ENCODE results near the gene GSTM4. TPM values are rescaled to one million over a fixed set of nuclear protein-coding genes. Genes with fewer than 3 reads are reported as not detected.
"Not testable (repeated sequence)": the region's sequence is repeated elsewhere in the genome, so short reads cannot be mapped to it uniquely, and the experiment has no call there.

The GSTM4 gene
- total RNA-seq, 1 experiment from 2014 or later, result 21.7 TPM

DNA sequence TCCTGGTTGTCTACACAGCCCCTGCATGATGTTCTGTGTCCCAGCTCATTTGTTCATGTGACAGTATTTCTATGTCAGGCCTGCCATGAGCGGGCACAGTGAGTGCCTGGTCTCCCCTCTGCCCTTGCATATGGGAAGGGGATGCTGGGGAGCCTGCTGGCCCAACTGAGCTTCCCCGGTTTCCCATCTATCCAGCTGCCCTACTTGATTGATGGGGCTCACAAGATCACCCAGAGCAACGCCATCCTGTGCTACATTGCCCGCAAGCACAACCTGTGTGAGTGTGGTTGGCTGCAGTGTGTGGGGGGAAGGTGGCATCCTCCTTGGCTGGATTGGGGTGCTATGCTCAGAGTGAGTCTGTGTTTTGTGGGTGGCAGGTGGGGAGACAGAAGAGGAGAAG is 1.5 kb downstream of the GSTM4 start:
- no peak for DNase-seq (ENCODE audit: low read depth)
- in situ Hi-C loops (cut with HindIII; ENCODE audit: low pct_unique_long_range_greater_than_20kb, low sequenced_read_pairs), result no loop called here

DNA sequence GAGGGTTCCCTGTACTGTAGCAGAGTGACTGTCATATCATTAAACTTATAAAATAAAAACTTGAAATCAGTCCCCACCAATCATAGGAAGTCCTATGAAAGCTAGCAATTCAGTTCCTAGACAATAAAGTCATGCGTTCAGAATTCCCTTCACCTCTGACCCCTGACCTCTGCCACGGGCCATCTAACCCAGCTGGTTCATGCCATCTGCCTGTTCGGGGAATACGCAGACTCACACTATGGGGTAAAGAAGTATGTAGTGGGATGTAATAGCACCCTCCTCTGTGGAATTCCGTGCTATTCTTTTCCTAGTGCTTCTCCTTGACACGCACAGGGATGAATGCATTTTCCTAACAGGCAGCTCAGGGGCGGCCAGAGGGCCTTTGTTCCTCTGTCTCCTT is 2.1 kb downstream of the GSTM4 start:
- no peak for DNase-seq (ENCODE audit: low read depth)

DNA sequence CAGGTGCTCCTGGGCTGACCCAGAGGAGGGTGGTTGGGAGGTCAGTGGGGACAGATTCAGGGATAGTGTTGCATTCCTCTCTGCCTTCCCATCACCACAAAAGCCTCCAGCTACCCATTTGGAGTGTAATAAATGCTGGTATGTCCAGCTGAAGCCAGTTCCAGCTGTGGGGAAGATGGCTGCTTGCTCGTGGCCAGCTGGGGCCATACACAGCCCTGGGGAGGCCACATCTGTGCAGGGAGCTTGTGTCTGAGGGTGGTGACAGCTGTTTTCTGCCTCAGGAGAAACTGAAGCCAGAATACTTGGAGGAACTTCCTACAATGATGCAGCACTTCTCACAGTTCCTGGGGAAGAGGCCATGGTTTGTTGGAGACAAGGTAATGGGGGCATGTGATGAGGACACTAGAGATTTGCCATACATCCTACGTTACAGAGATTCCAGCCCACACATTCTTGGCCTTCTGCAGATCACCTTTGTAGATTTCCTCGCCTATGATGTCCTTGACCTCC is 2.7 kb downstream of the GSTM4 start:
- peak; percentile 6 for DNase-seq (ENCODE audit: low read depth)
- in situ Hi-C loops (cut with HindIII; ENCODE audit: low pct_unique_long_range_greater_than_20kb, low sequenced_read_pairs), result no loop called here

More for the DNA sequence above, 2.1 kb downstream of the GSTM4 start:
- in situ Hi-C loops (cut with HindIII; ENCODE audit: low pct_unique_long_range_greater_than_20kb, low sequenced_read_pairs), result no loop called here

DNA sequence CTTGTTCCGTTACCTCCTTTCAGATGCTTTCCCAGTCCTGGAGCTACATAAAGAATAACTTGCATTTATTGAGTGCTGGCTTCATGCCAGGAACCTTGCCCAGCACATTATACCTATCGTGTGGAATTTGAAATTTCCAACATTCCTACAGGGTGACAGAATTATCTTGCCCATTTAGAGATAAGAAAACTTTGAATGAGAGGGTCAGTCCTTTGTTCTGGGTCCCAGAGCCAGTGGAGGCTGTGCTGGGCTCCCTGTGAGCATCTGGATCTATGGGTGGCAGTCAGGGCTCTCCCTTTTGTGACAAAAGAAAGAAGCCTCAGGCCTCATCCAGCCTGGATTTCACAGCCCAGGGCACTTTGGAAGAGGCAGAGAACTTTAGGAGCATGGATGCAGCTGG is 3.2 kb downstream of the GSTM4 start:
- DNase-seq (ENCODE audit: low read depth), result peak; percentile 8
- in situ Hi-C loops (cut with HindIII; ENCODE audit: low pct_unique_long_range_greater_than_20kb, low sequenced_read_pairs), result no loop called here

DNA sequence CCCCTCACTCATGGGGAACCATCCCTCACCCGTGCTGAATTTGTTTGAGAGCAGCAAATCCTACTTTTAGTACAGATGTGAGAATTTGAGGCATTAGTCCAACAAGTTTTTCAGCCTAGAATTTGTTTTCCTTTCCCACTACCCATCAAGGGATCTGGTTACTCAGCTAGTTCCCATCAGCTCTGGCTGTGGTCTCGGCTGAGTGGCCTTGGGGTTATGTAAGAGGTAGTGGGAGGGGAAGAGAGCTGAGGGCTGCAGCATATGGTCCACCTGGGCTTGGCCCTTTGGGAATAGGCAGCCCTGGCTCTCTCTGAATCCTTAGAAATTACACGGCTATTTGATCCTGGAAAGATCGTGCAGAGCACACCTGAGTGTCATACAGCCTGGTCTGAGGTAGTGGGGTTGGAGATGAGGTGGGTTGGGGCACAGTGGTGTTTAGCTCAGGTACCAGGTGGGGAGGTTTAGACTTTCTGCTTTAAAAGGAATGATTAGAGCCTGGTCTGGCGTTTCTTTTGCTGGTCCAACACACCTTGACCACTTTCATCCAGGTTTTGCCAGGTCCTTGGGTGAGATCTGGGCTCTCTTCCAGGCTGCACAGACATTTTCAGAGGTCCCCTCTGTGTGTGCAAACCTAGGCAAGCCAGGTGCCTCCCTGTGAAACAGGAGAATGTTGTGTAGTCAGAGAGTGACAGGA is 4.2 kb downstream of the GSTM4 start:
- DNase-seq (ENCODE audit: low read depth), result peak; percentile 23
- in situ Hi-C loops (cut with HindIII; ENCODE audit: low pct_unique_long_range_greater_than_20kb, low sequenced_read_pairs), result no loop called here

DNA sequence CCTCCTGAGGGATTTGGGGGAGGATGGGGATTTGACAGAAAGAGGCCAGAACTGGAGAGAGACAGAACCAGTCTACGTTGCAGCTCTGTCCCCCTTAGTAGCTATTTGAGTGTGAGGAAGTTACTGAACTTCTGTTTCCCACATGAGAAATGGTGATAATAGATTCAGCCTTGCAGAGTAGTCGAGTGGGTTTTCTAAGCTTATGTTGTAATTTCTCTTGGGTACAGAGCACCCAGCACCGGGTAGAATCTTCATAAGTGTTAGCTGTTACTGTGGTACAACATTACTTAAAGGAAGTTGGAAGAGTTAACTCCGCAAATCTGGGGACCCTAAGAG is 4.8 kb downstream of the GSTM4 start:
- DNase-seq (ENCODE audit: low read depth); in situ Hi-C loops (cut with HindIII; ENCODE audit: low pct_unique_long_range_greater_than_20kb, low sequenced_read_pairs): not testable (repeated sequence)

DNA sequence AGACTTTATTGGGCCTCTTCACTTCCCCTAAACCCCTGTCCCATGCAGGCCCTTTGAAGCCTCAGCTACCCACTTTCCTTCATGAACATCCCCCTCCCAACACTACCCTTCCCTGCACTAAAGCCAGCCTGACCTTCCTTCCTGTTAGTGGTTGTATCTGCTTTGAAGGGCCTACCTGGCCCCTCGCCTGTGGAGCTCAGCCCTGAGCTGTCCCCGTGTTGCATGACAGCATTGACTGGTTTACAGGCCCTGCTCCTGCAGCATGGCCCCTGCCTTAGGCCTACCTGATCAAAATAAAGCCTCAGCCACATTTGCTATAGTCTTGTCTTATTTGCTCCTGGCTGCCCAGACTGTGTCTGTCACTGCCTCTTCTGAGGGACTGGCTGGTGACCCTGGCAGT is 5.5 kb downstream of the GSTM4 start:
- in situ Hi-C loops (cut with HindIII; ENCODE audit: low pct_unique_long_range_greater_than_20kb, low sequenced_read_pairs), result no loop called here
- DNase-seq (ENCODE audit: low read depth), result no peak

DNA sequence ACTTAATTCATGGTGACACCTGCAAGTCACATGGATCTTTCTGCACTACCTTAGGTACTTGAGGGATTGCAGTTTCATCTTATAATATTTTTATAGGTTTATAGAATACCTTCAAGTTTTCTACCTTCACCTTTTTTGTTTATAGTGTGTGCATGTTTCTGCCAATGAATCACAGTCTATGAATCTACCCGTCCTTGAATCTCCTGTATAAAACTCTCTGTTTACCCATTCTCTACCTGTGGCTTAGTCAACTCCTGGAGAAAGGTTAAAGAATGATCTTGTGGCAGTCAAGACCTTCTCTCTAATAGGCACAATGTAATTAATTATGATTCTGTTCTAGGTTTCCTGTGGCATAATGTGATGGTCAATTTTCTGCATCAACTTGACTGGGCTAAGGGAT is 8.8 kb downstream of the GSTM4 start:
- in situ Hi-C loops (cut with HindIII; ENCODE audit: low pct_unique_long_range_greater_than_20kb, low sequenced_read_pairs), result no loop called here
- DNase-seq (ENCODE audit: low read depth), result no peak

DNA sequence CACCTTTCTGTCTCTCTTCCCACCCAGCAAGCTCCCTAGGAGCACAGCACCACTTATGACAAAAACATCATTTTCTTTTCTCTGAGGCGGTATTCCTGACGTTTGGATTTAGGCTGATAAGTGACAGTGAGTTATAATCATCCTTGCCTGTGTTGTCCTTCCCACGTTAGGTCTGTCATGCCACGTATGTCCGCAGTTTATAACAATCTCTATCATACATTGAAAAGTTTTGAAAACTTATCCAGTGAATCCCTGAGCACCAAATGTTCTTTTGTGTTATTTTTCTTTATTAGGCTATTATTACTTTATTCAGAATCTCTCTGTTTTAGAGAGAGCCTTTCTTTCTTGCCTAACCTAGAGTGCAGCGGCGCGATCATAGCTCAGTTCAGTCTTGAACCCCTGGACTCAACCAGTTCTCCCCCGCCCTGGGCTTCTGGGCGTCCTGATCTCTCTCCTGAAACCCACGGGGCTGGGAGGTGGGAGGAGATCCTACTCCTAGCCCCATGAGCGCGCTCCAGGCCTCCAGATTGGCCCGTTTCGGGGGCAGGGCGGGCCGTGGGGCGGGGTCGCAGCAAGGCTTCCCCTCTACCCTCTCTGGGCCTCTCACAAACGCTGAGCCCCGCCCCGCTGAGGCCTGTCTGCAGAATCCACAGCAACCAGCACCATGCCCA is 11.7 kb downstream of the GSTM4 start, which contains the start of gene GSTM2:
TSS of gene GSTM2 (plus strand) at position 606 of the 671 bp plus-strand sequence. CDS start at position 665, 59 bp downstream.
- DNase-seq (ENCODE audit: low read depth), result no peak
- in situ Hi-C loops (cut with HindIII; ENCODE audit: low pct_unique_long_range_greater_than_20kb, low sequenced_read_pairs), result no loop called here

DNA sequence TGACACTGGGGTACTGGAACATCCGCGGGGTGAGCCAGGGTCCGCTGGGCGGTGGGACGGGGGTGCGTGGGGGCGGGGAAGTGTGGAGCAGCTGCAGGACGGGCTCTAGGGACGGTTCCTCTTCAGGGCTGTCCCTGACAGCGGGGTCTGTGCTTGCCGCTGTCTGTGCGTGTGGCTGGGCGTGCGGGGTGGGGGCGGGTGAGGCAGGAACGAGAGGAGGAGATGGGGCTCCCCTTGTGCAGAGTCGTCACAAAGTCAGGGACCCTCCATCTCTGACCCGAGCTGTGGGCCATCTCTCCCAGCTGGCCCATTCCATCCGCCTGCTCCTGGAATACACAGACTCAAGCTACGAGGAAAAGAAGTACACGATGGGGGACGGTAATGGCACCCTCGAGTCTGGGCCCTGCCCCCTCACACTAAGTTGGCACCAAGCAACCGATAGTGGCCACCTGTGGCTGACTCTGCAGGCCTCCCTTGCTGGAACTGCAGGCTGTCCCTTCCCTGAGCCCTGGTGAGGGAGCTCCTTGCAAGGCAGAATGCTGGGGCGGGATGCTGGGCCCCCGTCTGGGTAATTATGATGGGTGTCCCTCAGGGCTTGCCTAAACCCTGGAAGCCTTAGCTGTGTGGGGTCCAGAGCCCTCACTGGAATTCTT is 12.3 kb downstream of the GSTM4 start:
- in situ Hi-C loops (cut with HindIII; ENCODE audit: low pct_unique_long_range_greater_than_20kb, low sequenced_read_pairs), result no loop called here
- DNase-seq (ENCODE audit: low read depth), result no peak

DNA sequence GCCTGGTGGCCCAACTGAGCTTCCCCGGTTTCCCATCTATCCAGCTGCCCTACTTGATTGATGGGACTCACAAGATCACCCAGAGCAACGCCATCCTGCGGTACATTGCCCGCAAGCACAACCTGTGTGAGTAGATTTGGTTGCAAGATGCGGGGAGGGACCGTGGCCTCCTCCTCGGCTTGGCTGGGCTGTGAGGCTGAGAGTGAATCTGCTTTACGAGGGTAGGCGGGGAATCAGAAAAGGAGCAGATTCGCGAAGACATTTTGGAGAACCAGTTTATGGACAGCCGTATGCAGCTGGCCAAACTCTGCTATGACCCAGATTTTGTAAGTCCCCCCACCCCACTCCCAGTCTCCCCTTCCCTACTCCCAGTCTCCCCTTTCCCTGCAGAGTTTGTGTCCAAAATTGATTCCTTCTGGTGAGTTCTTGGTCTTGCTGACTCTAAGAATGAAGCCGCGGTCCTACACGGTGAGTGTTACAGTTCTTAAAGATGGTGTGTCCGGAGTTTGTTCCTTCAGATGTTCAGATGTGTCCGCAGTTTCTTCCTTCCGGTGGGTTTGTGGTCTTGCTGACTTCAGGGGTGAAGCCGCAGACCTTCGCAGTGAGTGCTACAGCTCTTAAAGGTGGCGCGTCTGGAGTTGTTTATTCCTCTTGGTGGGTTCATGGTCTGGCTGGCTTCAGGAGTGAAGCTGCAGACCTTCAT is 13.5 kb downstream of the GSTM4 start:
- in situ Hi-C loops (cut with HindIII; ENCODE audit: low pct_unique_long_range_greater_than_20kb, low sequenced_read_pairs), result no loop called here
- no peak for DNase-seq (ENCODE audit: low read depth)

DNA sequence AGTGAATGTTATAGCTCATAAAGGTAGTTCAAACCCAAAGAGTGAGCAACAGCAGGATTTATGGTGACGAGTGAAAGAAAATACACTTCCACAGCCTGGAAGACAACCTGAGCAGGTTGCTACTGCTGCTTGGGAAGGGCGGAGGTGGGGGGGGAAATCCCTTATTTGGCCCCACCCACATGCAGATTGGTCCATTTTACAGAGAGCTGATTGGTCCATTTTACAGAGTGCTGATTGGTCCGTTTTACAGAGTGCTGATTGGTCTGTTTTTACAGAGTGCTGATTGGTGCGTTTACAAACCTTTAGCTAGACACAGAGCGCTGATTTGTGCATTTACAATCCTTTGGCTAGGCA is 14.0 kb downstream of the GSTM4 start:
- DNase-seq (ENCODE audit: low read depth); in situ Hi-C loops (cut with HindIII; ENCODE audit: low pct_unique_long_range_greater_than_20kb, low sequenced_read_pairs): not testable (repeated sequence)

DNA sequence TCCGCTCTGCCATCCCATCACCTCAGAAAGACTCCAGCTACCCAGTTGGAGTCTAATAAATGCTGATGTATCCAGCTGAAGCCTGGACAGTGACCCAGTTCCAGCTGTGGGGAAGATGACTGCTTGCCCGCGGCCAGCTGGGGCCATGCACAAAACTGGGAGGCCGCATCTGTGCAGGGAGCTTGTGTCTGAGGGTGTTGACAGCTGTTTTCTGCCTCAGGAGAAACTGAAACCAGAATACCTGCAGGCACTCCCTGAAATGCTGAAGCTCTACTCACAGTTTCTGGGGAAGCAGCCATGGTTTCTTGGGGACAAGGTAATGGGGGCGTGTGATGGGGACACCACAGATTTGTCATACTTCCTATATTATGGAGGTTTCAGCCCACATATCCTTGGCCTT is 15.2 kb downstream of the GSTM4 start:
- in situ Hi-C loops (cut with HindIII; ENCODE audit: low pct_unique_long_range_greater_than_20kb, low sequenced_read_pairs), result no loop called here
- no peak for DNase-seq (ENCODE audit: low read depth)

DNA sequence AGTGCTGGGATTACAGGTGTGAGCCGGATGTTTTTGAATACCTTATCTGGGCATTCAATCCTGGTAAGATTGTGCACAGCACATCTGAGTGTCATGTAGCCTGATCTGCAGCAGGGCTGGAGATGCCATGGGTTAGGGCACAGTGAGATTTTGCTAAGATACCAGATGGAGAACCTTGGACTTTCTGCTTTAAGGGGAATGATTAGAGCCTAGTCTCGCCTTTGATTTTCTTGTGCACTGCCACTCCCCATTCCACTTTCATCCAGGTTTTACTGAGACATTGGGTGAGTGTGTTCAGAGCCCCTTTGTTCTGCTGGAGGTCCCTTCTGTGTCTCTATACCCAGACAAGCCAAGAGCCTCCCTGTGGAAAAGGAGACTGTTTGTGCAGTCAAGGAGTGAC is 18.0 kb downstream of the GSTM4 start:
- in situ Hi-C loops (cut with HindIII; ENCODE audit: low pct_unique_long_range_greater_than_20kb, low sequenced_read_pairs); DNase-seq (ENCODE audit: low read depth): not testable (repeated sequence)

DNA sequence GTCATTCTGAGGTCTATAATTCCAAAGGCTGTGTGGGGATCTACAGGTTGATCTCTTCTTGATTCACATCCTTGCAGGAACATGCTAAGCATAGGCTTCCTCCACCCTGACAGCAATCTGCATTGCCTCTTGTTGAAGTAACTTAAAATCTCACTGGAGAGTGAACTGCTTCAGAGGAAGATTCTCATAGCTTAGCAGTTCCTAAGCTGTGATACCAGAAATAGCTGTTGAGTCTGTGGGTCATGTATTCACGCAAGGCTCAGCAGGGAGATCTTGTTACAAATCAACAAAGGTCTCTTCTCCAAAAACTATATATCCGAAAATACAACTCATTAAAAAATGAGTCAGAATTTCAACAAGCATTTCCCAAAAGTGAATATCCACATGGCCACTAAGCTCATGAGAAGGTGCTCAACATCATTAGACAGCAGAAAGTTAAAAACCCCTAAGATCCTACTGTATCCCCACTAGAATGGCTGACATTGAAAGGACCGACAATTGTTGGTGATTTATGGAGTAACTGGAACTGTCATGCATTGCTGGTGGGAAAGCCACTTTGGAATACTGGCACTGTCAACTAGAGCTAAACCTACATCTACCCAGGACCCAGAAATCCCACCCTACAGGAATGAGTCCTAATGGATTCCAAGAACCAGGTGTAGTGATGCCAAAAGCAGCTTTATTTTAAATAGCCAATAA is 20.9 kb downstream of the GSTM4 start:
- in situ Hi-C loops (cut with HindIII; ENCODE audit: low pct_unique_long_range_greater_than_20kb, low sequenced_read_pairs); DNase-seq (ENCODE audit: low read depth): not testable (repeated sequence)

DNA sequence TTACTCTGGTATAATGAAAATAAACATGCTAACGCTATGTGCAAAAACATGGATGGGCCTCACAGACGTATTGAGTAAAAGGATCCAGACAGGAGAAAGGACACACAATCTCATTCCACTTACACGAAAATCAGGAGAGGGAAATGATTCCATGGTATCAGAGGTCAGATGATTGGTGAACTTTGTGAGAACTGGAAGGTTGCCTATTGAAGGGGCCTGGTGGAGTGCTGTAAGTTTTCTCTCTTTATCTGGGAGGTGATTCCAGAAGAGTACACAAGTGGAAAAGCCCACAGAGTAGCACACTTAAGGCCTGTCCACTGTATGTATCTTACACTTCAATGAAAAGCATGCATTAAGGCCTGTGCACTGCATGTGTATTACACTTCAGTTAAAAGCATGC is 21.6 kb downstream of the GSTM4 start:
- in situ Hi-C loops (cut with HindIII; ENCODE audit: low pct_unique_long_range_greater_than_20kb, low sequenced_read_pairs), result no loop called here
- DNase-seq (ENCODE audit: low read depth), result no peak

DNA sequence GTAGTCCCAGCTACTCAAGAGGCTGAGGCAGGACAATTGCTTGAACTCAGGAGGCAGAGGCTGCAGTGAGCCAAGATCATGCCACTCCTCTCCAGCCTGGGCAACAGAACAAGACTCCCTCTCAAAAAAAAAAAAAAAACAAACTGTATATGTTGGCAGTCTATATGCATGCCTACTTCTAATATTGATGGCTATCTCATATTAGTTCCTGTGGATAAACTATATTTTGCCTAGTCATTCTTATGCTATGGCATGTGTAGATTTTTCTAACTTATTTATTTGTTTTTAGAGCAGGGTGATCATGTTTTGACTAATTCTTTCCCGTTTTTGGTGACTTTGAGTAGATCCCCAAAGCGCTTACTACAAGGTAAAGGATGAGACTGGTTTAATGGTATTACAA is 22.7 kb downstream of the GSTM4 start:
- in situ Hi-C loops (cut with HindIII; ENCODE audit: low pct_unique_long_range_greater_than_20kb, low sequenced_read_pairs); DNase-seq (ENCODE audit: low read depth): not testable (repeated sequence)

DNA sequence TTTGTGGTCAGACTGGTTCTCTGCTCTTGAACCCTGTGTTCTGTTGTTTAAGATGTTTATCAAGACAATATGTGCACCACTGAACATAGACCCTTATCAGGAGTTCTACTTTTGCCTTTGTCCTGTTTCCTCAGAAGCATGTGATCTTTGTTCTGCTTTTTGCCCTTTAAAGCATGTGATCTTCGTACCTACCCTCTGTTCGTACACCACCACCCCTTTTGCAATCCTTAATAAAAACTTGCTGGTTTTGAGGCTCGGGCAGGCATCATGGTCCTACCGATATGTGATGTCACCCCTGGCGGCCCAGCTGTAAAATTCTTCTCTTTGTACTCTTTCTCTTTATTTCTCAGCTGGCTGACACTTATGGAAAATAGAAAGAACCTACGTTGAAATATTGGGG is 28.9 kb downstream of the GSTM4 start:
- DNase-seq (ENCODE audit: low read depth); in situ Hi-C loops (cut with HindIII; ENCODE audit: low pct_unique_long_range_greater_than_20kb, low sequenced_read_pairs): not testable (repeated sequence)

Measured in Caki2 (cell line).